Stimulated activated CD4-positive, alpha-beta T cell treated with anti-CD3 and anti-CD28 coated beads, Interleukin-2, amount 100 ng/mL, for 4 hours (primary cell): ENCODE results near the gene ARHGEF26.

Source experiments
- DNase-seq: peaks from one replicate; pipeline ENCODE4 v3.0.0-alpha.2; 2020; ENCODE audit warnings: low read depth

The ARHGEF26 gene

DNA sequence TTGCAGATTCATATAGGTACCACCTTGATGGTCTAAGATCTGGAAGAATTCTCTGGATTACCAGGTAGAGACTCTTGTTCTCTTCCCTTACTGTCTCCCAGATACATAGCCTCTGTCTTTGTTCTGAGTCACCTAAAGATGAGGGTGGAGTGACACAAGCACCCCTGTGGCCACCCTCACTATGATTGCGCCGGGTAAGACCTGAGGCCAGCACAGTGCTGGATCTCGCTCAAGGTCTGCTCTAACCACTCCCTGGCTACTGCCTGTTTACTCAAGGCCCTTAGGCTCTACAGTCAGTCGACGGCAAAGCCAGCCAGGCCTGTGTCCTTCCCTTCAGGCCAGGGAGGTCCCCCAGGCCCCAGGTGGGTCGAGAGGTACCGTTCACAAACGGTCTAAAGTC is 88.3 kb downstream of the ARHGEF26 start:
- no peak for DNase-seq

DNA sequence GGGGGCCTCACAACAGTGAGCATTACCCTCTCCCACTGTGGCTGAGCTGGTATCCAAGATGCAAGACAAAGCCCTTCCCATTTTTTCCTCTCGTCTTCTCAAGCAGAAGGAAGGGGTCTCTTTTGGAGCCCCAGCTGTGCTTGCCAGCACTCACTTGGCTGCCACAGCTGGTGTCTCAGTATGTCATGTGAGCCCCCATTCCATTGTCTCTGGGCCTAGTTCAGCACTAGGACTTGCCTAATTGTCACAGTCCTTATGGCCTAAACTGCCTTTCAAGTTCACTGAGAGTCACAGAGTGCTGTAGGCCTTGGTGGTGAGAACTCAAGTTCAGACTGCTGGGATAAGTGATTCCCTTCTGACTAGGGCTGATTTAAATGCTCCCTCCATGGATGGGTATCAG is 89.8 kb downstream of the ARHGEF26 start:
- DNase-seq: no peak

DNA sequence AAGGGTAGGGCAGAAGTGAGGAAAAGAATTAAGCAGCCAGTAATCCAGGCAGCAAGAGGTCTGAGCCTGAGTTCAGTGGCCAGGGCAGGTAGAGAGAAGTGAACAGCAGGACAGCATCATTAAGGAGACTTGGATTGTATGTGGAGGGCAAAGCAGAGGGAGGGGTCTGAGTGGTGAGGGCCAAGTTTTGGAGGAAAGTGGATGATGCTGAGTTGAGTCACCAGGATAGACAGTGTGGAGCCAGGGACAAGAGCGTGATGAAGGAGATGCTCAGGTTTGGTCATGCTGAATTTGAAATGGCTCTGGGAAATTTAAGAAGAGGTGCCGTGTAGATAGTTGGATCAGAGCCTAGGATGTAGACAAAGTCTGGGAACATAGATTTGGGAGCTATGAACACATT is 93.1 kb downstream of the ARHGEF26 start:
- no peak for DNase-seq

DNA sequence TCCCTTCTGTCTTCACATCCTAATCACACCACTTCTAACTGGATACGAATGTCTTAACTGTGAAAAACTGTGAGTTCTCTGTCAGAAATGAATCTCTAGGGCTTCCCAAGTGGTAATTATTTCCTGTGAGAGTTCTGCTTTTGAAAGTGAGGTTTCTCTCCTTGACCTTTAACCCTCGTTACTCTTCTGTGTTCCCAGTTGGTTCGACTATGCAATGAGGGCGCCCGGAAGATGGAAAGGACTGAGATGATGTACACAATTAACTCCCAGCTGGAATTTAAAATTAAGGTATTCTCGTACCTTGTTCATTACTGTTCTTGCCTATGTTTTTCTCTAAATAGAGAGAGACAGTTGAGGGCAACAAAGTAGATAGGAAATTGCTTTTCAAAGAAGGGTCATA is 96.5 kb downstream of the ARHGEF26 start:
- no peak for DNase-seq

DNA sequence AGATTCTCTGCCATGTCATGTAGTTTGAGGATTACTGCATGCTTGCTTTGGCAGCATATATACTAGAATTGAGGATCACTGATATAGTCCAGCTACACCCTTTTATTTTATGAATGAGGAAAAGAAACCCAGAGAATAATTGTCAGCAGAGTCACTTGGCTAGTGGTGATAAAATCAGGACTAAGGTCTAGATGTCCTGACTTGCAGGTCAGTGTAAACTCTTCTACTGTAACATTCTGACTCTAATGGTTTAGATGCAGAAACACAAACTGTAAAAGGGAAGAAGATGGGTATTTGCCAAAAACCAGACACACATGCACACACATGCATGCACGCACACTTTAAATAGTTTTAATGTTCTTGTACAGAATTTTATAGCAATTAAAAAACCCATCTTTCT is 97.5 kb downstream of the ARHGEF26 start:
- DNase-seq: no peak

DNA sequence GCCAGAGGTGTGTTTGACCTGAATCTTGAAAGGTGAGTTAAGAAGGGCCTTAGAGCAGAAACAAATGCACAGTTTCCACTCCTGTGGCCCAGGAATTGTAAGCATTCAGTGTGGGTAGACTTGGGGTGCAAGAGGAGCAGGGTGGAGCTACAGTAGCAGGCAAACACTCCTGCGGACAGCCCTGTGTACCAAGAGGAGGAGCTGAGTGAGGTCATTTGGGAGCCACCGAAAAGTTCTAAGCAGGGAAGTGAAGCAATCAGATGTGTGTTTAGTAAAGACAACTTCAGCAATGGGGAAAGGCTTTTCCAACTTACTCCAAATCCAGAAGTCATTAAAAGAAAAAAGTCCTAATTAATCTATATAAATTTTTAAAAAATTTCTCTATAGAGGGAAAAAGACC is 99.3 kb downstream of the ARHGEF26 start:
- DNase-seq: no peak

DNA sequence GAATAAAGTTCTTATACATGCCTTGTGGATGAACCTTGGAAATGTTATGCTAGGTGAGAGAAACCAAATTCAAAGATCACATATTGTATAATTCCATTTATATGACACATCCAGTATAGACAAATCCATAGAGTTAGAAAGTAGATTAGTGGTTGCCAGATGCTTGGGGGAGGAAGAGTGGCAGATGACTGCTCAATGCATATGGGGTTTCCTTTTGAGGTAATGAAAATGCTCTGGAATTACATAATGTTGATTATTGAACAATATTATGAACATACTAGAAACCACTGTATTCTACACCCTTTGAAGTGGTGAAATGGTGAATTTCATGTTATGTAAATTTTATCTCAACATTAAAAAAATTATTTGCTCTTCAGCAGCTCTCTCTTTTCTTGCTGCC is 102.3 kb downstream of the ARHGEF26 start:
- no peak for DNase-seq

DNA sequence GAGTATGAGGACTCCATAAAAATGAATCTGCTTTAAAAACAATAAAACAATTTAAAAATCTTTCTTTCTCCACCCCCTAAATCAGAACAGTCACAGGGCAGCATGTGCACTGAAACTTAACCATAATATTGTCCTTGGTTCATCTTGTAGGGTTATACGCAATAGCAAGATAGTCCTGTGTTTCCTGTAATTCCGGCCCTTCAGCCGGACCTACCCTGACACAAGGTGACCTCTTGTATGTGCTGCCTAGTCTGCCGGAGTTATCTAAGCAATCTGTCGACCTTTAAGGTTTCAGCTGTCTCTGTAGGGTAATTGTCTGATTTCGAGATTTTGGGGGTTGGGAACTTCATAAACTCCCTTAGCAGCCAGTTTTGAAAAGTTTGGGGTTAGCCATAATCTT is 103.2 kb downstream of the ARHGEF26 start:
- no peak for DNase-seq

DNA sequence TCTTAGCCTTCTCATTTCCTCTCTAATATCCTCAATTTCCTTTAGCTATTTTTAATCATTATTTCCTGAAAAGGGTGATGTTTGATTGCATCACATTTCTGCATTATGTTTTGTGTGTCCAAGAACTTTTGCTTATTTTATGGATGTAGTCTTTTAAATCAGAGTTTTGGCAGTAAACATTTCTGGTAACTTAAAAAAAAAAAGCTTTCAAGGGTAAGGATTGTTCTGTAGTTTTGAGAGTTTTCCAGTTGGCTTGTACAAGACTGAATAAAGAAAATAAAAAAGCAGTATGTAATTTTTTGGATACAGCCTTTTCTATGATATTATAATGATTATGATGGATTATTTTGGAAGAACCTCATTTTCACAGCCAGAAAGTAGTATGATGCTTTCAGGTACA is 103.7 kb downstream of the ARHGEF26 start:
- no peak for DNase-seq

DNA sequence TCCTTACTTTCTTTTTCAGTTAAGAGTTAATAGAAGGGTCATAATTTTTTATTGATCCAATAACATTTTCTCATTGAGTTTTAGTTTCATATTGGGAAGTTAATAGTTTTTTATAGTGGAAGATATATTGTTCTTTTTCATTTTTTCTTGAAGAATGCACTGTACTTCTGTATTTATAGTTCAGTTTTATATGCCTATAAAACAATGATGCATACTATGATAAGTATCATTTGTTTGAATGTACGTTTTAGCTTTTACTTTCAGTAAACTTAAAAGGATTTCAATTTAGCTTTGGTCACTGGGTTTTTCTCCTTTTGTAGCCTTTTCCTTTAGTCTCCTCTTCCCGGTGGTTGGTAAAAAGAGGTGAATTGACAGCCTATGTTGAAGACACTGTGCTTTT is 104.3 kb downstream of the ARHGEF26 start:
- no peak for DNase-seq

DNA sequence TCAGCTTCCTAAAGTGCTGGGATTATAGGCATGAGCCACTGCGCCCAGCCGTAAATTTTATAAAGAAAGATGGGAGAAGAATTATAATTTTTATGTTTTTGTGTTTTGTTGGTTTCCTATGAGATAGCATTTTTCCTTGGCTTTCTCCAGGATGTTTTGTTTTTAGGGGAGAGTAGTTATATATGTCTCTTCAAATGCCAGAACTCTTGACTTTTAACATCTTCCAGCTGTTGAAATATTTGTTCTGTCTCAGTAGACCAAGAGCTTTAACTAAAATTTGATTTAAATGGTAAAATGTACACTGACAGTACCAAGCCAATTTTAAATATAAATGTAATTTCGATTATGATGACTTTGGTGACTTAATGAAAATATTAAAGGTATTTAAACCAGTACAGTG is 106.3 kb downstream of the ARHGEF26 start:
- DNase-seq: no peak

DNA sequence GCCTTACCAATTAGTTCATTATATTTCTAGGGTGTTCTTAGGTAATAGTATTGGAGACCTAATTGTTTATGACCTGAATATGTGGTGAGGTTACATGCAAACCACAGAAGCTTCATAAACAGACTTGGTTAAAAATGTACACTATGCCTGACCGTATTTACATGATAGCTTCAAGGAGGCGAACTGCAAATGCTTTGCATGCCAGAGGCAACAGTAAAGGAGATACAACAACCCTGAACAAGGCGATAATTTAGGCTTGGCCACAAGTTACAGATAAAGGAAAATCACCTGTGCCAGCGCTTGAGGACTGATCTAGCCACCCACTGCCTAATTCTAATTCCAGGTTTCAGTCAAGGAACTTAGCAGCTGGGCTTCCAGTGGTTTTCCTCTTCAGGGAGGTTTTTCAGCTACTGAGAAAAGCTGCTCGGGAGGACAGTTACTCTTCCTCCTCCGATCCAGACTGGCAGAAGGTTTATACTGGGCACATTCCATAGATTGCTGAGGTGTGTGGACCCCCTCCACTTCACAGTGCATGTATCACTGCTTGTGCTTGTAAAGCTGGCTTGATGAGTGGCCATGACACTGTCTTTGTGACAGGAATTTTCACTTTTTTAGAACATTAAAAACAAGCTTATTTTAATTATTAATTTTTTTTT is 107.5 kb downstream of the ARHGEF26 start:
- DNase-seq: no peak

DNA sequence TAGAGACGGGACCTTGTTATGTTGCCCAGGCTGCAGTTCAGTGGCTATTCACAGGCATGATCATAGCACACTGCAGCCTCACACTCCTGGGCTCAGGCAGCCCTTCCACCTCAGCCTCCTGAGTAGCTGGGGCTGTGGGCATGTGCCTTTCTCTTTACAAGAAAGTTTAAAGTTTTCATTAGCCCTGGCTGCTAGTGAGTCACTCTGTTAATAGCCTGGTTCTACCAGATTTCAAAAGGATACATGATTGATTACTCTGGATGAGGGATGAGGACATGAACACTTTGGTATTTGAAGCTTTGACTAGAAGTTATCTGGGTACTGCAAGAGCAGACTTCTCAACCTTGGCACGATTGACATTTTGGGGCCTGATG is 108.0 kb downstream of the ARHGEF26 start:
- DNase-seq: no peak

DNA sequence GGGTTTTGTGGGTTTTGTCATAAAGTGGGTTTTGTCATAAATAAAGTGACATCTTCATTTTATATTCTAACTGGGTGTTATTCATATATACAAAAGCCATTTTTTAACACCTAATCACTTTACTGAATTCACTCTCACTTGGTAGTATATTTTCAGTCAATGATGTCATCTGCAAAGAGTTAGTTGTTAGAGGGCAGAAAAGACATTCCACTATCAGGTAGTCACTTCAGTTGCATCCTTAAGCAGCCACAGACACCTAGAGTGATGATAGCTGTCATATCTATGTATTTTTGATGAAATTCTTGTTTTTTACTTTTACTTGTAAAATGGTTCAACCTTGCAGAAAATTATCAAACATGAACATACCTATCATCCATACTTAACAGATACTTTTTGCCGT is 114.1 kb downstream of the ARHGEF26 start:
- no peak for DNase-seq

DNA sequence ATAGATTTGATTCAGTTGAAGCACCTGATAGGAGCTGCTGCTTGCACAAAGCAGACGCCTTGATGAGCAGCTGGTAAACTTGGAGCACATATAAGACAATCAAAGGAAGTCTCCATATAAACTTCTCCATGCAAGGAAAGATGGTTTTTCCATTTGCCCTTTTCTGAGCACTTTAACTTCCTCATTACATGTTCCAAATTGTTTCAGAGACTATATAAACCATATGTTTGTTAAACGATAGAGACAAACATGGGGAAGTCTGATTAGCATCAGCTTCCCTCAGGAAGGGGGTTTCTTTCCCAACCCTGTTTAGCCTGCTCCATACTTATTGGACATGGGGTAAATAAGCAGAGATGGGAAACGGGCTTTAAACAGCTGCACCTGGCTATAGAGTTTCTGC is 115.1 kb downstream of the ARHGEF26 start:
- DNase-seq: no peak

DNA sequence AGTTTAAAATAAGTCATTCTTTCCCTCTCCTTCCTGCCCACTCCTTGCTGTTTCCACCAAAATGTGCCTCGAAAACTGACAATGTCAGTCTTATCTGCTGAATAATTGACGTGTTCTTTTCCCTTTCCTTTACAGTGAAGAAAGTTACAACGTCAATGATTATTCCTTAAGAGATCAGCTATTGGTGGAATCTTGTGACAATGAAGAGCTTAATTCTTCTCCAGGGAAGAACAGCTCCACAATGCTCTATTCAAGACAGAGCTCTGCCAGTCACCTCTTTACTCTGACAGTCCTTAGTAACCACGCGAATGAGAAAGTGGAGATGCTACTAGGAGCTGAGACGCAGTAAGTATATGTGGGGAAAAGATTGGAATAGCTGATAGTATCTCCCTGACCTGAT is 119.0 kb downstream of the ARHGEF26 start:
- DNase-seq: no peak

DNA sequence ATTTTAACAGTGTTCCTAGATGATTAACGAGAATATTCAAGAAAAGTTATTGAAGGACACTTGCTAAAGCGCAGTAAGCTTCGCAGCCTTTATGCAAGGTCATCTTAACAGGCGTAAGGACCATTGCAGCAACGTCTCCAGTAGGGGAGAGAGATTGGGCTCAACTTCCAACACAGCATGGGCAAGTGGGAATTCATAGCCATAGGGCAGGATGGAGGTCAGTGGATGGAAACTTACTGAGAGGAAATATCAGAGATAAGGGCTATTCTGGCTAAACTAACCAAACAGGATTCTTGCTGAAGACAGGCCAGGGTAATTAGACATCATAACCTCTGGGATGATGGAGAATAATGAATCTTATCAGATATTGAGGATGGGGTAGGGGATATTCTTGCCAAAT is 120.3 kb downstream of the ARHGEF26 start:
- no peak for DNase-seq

DNA sequence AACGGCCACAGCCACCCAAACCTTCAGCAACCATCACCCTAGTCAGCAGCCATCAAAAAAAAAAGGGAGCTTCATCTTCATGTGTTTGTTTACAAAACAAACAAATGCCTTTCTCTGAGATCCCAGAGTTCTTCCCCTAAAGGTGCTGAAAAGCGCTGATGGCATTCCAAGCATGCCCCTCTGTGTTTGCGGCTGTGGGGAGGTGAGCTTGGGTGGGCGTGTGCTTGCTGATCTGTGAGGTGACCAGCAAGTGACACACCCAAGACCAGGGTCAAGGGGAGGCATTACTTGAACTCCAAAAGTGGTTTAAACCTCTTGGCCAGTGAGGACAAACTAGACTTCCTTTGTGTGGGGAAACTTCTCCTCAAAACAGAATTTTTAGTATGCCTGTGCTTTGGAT is 121.6 kb downstream of the ARHGEF26 start:
- no peak for DNase-seq

DNA sequence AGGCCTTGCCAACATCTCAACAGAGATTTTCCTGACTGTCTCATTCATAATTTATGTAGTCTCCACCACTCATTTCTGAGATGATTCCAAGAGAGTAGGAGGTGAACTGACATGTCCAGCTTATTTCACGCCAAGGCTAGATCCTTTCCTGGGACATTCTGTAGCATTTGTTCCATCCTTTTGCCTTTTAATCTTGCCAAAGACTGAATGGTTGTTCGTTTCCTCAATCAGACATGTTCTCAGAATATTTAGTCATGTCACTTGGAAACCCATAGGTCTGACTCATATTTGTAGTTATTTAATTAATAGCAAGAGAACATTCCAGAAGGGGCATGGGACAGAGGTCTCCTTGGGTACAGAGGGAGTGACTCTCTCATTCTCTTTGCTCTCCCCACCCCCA is 122.2 kb downstream of the ARHGEF26 start:
- DNase-seq: no peak

DNA sequence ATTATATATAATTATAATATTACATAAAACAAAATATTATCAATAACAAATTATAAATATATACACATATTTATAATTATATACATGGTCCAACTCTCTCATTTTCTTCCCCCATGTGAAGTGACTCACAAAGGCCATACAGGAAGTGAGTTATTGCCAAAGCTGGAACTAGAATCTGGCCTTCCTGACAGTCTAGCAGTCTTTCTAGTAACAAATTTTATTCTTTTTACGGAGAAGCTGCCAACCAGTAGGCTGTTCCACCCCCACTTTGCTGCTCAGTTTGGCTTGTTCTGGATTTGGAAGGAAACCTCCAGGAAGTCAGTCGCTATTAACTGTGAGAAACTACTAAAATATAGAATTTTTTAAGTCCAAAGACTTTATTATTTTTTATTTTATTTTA is 123.5 kb downstream of the ARHGEF26 start:
- no peak for DNase-seq

DNA sequence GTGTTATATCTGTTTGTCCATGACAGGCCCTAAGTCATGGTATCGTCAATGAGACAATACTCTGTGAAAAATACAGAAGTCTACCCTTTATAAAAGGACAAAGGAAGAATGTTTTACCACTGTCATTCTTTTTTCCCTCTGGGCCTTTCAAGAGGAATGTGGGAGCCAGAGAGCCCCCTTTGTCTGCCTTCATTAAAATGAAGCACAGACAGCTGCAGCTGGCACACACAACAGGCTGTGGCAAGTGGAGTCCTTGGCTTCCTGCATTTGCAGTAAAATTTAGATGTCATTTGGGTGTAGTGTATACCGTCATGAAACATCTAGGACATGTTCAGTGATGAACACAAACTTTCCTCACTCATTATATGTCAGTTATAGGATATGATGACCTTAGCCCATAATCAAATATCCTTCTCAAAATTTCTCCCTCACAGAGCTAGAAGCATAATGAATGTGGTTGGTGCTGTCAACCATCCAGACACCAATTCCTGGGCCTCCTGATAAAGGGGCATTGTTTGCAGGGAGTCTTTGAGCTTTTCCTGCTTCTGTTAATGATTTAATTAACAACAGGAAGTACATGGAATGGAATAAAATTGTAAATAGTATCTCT is 126.7 kb downstream of the ARHGEF26 start:
- DNase-seq: no peak

DNA sequence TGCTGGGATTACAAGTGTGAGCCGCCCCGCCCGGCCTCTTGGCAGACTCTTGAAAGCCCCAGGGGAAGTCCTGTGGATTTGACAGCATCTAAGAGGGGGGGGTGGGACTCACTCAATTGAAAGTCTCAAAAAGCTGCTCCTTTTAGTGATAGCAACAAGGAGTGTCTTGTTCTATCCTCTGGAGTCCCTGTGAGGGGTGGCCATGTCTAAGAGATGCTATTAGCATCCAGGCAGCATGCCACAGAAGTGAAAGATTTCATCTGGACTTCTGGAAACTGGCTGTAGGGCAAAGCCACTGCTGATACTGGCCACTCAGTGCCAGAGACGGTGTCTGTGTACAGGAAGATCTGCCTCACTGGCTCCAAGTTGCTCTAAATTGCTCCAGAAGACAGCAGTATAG is 129.1 kb downstream of the ARHGEF26 start:
- DNase-seq: no peak

DNA sequence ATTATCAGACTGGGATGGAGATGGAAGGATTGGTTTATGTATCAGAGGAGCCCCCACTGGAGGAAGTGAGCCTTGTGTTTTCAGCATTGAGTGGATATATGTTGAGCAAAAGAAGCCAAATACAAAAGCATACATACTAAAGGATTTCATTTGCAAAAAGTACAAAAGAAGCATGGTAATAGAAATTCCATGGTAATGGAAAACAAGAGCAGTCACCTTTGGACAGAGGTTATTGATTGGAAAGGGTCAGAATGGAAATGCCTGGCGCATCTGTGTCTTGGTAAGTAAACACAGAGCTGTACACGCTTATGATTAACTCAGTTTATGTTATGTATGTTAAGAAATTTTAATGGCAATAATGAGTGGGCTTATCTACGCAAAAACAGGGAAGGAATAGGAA is 130.4 kb downstream of the ARHGEF26 start:
- no peak for DNase-seq
